Measurements from ENCODE around the gene STH.

GRCh38 chr17:46003907-46004748 lies 5.1 kb downstream of the STH start:
- TF ChIP-seq CTCF (IDR thresholded peaks at IDR 0.05) (no peak), POLR2A (IDR thresholded peaks at IDR 0.05) (no peak)

Data from adrenal gland (tissue), 5 donors.